Measurements from ENCODE around the gene PDLIM1.
"Not testable (repeated sequence)": the region's sequence is repeated elsewhere in the genome, so short reads cannot be mapped to it uniquely, and the experiment has no call there.

The PDLIM1 gene

DNA sequence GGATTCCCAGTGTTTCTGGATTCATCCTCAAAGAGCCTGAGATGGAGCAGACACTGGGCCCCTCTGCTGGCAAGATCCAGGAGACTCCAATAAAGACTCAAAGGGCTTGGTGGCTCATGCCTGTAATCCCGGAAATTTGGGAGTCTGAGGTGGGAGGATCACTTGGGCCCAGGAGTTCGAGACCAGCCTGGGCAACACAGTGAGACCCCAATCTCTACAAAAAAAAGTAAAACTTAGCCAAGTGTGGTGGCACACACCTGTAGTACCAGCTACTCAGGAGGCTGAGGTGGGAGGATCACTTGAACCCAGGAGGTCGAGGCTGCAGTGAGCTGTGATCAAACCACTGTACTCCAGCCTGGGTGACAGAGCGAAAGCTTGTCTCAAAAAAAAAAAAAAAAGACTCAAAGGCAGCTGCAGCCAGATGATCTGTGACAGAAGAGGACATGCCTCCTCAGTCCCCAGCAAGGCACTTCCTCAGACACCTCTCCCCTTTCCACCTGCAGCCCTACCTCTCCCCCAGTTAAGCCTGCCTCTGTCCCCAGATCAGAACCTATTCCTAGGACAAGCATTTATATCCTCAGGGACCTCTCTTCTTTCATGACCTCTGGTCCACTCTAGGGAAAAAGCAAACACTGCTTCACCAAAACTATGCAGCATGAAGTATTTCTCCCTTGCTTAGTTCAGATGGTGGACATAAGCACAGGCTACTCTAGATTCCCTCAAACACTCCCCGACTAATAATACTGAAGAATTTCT, 27.9 kb downstream of the PDLIM1 start:
- no peak for DNase-seq

DNA sequence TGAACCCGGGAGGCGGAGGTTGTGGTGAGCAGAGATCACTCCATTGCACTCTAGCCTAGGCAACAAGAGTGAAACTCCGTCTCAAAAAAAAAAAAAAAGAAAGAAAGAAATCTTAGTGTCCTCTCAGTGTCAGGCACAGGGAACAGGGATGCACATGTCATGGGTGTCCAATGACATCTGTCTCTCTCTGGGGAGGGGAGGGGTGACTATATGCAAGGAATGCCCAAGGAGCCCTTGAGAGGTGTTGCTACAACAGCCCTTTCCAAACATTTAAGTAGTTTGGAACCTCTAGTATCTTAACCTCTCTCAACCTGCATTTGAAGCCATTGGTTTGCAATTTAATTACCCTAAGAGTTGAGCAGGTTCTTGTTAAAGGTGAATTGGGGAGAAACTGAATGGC, 28.9 kb downstream of the PDLIM1 start:
- DNase-seq, result no peak

DNA sequence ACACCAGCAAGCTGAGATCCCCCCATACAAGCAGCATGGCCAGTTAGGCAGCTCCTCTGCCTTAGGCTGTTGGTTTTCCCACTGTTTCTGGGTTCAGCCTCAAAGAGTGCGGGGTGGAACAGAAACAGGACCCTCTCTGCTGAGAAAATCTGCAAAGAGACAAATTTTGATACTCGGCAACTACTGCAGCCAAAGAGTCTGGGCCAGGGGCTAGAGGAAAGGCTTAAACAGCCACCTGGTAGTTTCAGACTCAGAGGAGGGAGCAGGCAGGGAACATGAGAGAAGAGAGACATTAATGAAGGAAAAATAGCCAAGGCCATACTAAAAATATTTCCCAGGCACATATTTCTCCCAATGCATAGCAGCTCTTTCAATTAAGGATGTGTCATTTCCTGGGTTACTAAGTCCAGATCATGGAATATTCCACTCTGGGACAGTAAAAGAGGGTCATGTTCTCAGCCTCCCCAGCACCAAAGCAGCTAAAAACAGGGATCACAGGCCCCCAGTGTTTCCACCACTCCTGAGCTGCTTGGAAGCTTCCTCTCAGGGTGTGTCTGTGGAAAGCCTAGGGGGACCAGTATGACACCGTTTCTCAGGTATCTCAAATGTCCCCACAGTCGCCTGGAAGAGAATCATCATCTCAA, 29.8 kb downstream of the PDLIM1 start:
- no peak for DNase-seq

- DNase-seq, result no peak
Measured at GRCh38 chr10:95260397-95260881, 30.4 kb downstream of the PDLIM1 start.

DNA sequence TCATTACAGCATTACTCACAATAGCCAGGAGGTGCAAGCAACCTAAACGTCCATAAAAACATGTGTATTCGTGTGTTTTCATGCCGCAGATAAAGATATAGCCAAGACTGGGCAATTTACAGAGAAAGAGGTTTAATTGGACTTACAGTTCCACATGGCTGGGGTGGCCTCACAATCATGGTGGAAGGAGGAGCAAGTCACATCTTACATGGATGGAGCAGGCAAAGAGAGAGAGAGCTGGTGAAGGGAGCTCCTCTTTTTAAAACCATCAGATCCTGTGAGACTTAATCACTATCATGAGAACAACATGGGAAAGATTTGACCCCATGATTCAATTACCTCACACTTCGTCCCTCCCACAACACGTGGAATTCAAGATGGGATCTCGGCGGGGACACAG, 33.0 kb downstream of the PDLIM1 start:
- no peak for DNase-seq

GRCh38 chr10:95256268-95256667, 34.5 kb downstream of the PDLIM1 start:
- no peak for DNase-seq

GRCh38 chr10:95254629-95255028, 36.2 kb downstream of the PDLIM1 start:
- no peak for DNase-seq

GRCh38 chr10:95253686-95254085, 37.1 kb downstream of the PDLIM1 start:
- no peak for DNase-seq

DNA sequence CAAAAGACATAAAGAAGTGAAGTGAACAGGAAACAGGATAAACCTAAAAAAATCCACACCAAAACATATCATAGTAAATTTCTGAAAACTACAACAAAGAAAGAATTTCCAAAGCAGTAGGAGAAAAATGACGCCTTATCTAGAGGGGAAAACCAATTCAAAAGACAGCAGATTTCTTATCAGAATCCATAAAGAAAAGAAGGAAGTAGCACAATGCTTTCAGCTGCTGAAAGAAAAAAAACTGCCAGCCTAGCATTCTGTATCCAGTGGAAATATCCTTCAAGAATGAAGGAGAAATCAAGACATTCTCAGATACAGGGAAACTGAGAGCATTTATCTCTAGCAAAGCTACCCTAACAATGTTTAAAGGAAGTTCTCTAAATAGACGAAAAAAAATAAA, 37.8 kb downstream of the PDLIM1 start:
- DNase-seq, result no peak

DNA sequence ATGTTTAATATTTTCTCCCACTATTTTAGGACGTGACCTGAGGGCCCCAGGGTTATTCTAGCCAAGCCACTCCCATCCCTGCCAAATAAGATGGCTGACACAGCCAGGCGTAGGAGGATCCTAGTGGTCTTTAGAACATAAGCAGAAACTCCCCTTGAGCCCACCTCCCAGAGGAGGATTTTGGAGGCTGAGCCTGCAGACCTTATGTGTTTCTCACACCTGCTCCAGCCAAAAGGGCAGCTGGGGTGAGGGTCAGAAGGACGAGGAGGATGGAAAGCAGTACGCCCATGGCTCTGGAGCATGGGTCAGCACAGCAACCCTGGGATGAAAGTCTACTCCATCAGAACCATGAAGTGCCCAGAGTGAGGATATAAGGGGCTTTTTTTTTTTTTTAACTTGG, 39.9 kb downstream of the PDLIM1 start:
- no peak for DNase-seq

DNA sequence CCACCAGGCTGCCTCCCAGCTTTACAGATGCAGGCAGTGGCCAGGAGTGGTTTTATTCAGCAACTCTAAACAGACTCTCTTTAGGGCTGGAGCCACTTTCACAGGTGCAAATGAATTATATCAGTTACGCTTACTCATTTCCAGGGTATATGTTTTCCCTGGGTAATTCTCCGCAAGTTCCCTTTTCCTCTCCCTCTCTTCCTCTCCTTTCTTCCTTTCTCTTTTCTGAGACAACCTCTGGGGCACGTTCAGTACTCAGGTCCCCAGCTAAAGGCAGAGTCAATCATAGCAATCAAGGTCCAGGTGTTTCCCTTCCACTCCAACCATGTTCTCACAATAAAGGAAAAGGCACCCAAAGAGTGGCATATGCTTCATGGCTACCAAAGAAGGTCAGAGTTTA, 41.3 kb downstream of the PDLIM1 start:
- DNase-seq, result no peak

- DNase-seq, result no peak
Measured at GRCh38 chr10:95248989-95249388, 41.8 kb downstream of the PDLIM1 start.

- DNase-seq, result no peak
Measured at GRCh38 chr10:95247881-95248583, 42.8 kb downstream of the PDLIM1 start.

- DNase-seq, result no peak
Measured at GRCh38 chr10:95247200-95247880, 43.5 kb downstream of the PDLIM1 start.

- peak; percentile 72 for DNase-seq
Measured at GRCh38 chr10:95246582-95247051, 44.2 kb downstream of the PDLIM1 start.

- DNase-seq, result no peak
Measured at GRCh38 chr10:95245425-95246055, 45.3 kb downstream of the PDLIM1 start.

DNA sequence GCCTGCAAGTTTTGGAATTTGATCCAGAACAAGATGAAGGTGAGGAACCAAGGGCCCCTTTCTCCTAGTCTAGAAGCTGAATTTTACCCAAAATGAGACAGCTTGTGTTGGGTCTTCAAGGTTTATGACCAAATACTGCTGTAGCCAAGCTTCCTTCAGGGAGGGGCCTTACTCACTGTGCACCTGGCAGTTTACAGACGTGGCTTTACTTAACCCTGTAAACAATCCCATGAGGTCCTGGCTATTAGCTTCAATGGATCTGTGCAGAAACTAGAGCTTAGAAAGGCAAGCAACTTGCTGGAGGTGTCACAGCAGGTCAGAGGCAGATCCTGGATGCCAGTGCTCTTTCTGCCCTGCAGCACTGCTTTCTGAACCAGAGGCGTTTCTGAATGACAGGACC, 46.7 kb downstream of the PDLIM1 start:
- DNase-seq, result no peak

DNA sequence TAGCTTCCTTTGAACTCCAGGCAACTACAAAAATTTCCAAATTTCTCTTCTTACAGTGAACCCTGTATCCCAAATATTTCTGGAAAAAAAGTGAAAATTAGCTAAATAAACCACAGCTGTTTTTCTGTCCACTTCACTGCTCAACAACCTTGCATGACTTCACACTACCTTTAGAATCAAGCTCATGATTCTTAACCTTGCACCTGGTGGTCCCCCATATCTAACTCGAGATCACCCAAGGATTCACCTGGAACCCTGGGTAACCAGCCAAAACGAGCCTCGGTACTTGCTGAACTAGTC, 47.5 kb downstream of the PDLIM1 start:
- DNase-seq, result no peak

DNA sequence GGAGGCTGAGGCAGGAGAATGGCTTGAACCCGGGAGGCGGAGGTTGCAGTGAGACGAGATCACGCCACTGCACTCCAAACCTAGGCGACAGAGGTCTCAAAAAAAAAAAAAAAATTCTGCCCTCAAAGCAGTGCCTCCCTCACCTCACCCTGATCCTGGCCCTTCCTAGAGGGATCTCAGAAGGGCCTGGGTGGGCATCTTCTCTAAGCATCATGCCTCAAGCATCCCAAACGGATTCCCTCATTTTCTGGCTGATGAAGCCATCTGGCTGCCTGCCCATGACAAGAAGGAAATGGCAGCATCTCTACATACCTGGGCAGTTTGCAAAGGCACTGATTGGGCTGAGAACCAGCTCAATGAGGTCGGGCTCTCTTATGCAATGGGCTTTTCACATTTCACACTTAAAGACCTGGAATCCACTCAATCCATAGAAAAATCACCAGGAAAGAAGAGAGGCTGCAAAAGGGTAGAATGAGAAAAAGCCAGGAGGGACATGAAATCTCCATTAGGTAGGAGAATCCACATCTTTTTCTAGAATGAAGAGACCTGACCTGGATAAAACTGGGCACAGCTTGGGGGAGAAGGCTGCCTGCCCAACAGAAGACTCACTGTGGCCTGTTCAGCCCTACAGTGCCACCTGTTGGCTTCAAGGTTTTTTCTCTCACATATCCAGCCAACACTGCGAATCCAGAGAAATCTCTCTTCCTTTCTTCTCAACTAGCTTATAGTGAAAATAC, 48.1 kb downstream of the PDLIM1 start:
- DNase-seq, result peak; percentile 2

GRCh38 chr10:95241533-95241932, 49.3 kb downstream of the PDLIM1 start:
- DNase-seq, result no peak

- no peak for DNase-seq
Measured at GRCh38 chr10:95240811-95241210, 50.0 kb downstream of the PDLIM1 start.

DNA sequence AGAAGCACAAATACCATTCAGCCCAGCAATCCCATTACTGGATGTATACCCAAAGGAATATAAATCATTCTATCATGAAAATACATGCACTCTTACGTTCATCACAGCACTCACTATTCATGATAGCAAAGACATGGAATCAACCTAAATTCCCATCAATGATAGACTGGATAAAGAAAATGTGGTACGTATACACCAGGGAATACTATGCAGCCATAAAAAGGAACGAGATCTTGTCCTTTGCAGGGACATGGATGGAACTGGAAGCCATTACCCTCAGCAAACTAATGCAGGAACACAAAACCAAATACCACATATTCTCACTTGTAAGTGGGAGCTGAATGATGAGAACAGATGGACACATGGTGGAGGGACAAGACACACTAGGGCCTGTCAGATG, 50.7 kb downstream of the PDLIM1 start:
- DNase-seq, result not testable (repeated sequence)

Data from NCI-H1436 (cell line).